BLaER1 (cell line): ENCODE measurements around the gene GRK1.
"Not testable (repeated sequence)": the region's sequence is repeated elsewhere in the genome, so short reads cannot be mapped to it uniquely, and the experiment has no call there.

Experiments used
- H3K27ac ChIP-seq: shearing (Covaris generic); formaldehyde crosslinking; 2 replicates; pipeline ENCODE4 v1.8.1; 2022
- H3K27me3 ChIP-seq: shearing (Covaris generic); formaldehyde crosslinking; 2 replicates; pipeline ENCODE4 v1.8.1; 2022
- H3K36me3 ChIP-seq: shearing (Covaris generic); formaldehyde crosslinking; 2 replicates; pipeline ENCODE4 v1.8.1; 2022
- H3K4me1 ChIP-seq: shearing (Covaris generic); formaldehyde crosslinking; 2 replicates; pipeline ENCODE4 v1.8.1; 2022
- H3K4me2 ChIP-seq: shearing (Covaris generic); formaldehyde crosslinking; 2 replicates; pipeline ENCODE4 v1.8.1; 2022
- H3K4me3 ChIP-seq: shearing (Covaris generic); formaldehyde crosslinking; 2 replicates; pipeline ENCODE4 v1.8.1; 2022
- H3K9ac ChIP-seq: shearing (Covaris generic); formaldehyde crosslinking; 2 replicates; pipeline ENCODE4 v1.8.1; 2022
- H3K9me3 ChIP-seq: shearing (Covaris generic); formaldehyde crosslinking; 2 replicates; pipeline ENCODE4 v1.8.1; 2022
- H4K20me1 ChIP-seq: shearing (Covaris generic); formaldehyde crosslinking; 2 replicates; pipeline ENCODE4 v1.8.1; 2022
- Cebpa-rat ChIP-seq: shearing (Covaris generic); IDR thresholded peaks from 2 replicates; pipeline ENCODE4 v1.8.1; 2022

GRK1 gene

DNA sequence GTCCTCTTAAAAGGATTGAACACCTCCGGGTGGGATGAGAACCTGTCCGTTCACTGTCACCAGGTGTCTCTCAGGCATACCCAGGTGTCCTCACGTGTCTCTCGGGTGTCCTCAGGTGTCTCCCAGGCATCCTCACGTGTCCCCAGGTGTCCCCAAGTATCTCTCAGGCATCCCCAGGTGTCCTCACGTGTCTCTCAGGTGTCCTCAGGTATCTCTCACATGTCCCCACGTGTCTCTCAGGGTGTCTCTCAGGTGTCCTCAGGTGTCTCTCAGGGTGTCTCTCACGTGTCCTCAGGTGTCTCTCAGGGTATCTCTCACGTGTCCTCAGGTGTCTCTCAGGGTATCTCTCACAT, 42.8 kb upstream of the GRK1 start:
- no peak overlapping the region for H3K9ac ChIP-seq
- H3K27ac ChIP-seq: no peak overlapping the region
- no peaks in the 10 kb centered on the region for H3K9me3 ChIP-seq
- H3K4me2 ChIP-seq: no peak overlapping the region
- H3K36me3 ChIP-seq: peaks cover 89% of the 10 kb centered on the region
- H3K4me3 ChIP-seq: no peak overlapping the region
- no peak for TF ChIP-seq Cebpa-rat
- no peaks in the 10 kb centered on the region for H3K4me1 ChIP-seq
- no peaks in the 10 kb centered on the region for H3K27me3 ChIP-seq
- peaks cover 100% of the 10 kb centered on the region for H4K20me1 ChIP-seq

DNA sequence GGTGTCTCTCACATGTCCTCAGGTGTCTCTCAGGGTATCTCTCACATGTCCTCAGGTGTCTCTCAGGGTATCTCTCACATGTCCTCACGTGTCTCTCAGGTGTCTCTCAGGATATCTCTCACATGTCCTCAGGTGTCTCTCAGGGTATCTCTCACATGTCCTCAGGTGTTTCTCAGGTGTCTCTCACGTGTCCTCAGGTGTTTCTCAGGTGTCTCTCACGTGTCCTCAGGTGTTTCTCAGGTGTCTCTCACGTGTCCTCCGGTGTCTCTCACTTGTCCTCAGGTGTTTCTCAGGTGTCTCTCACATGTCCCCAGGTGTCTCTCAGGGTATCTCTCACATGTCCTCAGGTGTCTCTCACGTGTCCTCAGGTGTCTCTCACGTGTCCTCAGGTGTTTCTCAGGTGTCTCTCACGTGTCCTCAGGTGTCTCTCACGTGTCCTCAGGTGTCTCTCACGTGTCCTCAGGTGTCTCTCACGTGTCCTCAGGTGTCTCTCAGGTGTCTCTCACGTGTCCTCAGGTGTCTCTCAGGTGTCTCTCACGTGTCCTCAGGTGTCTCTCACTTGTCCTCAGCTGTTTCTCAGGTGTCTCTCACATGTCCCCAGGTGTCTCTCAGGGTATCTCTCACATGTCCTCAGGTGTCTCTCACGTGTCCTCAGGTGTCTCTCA, 42.2 kb upstream of the GRK1 start:
- Histone ChIP-seq H4K20me1 (peaks cover 100% of the 10 kb centered on the region), H3K36me3 (peaks cover 90% of the 10 kb centered on the region)
- not testable (repeated sequence) for H3K4me1 ChIP-seq, H3K9me3 ChIP-seq, H3K27ac ChIP-seq, H3K9ac ChIP-seq, H3K4me2 ChIP-seq, H3K4me3 ChIP-seq, H3K27me3 ChIP-seq

DNA sequence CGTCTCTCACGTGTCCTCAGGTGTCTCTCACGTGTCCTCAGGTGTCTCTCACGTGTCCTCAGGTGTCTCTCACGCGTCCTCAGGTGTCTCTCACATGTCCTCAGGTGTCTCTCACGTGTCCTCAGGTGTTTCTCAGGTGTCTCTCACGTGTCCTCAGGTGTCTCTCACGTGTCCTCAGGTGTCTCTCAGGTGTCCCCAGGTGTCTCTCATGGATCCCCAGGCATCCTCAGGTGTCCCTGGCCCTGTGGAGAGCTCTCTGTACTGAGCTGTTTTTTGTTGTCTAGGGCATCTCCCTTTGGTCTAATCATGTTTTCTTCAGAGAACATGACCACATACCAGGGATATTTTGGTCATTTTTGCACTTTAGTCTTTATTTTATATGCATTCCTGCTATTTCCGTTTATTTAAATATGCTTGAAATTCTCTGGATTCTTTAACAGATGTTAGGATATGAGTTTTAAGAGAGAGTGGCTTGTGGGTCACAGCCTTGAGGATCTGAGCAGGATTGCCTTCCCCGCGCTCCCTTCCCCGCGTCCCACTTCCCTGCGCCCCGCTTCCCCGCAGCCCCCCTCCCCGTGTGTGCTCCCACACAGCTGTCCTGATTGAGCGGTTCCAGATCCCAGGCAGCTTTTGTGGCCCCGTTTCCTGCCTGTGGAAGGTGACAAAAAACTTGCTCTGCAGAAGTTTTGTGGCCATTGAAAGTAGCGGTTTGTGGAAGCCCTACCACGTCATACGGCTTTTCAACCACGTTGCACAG, 40.9 kb upstream of the GRK1 start:
- H3K27me3 ChIP-seq: no peaks in the 10 kb centered on the region
- peaks cover 93% of the 10 kb centered on the region for H3K36me3 ChIP-seq
- H3K9me3 ChIP-seq: no peaks in the 10 kb centered on the region
- no peak overlapping the region for H3K4me3 ChIP-seq
- H3K9ac ChIP-seq: no peak overlapping the region
- H4K20me1 ChIP-seq: peaks cover 100% of the 10 kb centered on the region
- TF ChIP-seq Cebpa-rat: no peak
- no peaks in the 10 kb centered on the region for H3K4me1 ChIP-seq
- H3K4me2 ChIP-seq: no peak overlapping the region
- no peak overlapping the region for H3K27ac ChIP-seq

DNA sequence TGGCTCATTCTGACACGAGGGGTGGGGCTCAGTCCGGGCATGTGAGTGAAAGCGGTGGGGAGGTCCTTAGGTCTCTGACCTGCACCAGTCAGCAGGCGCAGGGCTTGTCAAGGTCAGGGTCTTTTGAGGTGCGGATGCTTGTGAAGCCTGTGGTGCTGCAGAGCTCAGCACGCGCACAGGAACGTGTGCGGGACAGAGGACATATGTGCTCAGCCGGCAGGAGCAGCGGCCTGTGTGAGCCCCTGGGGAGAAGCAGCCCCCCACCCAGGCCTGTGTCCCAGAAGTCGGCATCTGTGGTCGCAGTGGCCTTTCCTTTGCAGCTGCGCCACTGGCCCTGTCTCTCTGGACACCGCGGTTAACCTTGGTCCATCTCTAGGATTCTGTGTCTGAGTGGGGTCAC, 39.9 kb upstream of the GRK1 start:
- Histone ChIP-seq H3K9me3 (no peaks in the 10 kb centered on the region), H3K4me3 (no peak overlapping the region), H3K27ac (no peak overlapping the region), H3K4me1 (no peaks in the 10 kb centered on the region), H3K4me2 (no peak overlapping the region), H3K36me3 (peaks cover 95% of the 10 kb centered on the region), H3K9ac (no peak overlapping the region), H3K27me3 (no peaks in the 10 kb centered on the region), H4K20me1 (peaks cover 100% of the 10 kb centered on the region)
- no peak for TF ChIP-seq Cebpa-rat

DNA sequence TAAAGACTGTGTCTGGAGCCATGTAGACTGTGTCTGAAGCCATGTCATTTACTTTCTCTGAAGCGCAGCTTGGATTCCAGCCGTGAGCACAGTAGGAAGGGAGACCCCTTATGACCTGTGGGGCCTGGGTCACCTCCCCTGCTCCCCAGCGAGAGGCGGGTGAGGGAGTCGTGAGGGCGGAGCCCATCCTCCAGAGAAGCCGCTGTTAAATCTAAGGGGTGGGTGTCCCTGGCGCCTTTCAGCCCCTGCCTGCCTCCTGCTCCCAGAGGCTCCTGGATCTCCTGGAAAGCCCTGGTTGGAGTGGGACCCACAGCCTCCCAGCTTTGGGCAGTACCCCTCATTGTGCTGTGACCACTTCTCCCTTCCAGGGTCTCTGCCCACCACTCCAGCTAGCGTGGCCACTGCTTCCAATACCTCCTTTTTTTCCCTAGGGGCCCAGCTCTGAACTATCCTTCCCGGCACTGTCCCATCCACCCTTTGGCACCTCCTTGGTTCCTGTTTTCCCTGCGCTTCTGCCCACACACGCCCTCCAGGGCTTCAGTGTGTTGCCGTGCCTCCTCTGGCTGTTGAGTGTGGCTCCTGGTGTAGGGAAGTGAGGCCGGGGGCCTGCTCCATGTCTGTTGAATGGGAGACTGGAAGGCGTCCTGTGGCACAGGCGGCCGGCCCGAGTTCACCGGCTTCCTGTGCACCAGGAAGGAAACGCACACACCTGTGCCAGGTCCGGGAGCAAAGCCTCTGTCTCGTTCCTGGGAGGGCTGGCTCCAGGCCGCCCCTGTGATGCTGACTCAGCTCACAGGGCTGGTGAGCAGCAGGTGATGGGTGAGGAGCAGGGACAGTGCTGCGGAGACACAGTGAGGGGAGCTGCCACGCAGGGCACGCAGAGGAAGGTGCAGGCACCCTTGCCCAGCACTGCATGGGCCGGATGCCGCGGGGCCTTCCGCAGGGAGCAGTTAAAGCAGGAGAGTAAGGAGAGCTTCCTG, 38.4 kb upstream of the GRK1 start:
- no peak overlapping the region for H3K4me3 ChIP-seq
- H3K9me3 ChIP-seq: no peaks in the 10 kb centered on the region
- H3K36me3 ChIP-seq: peaks cover 95% of the 10 kb centered on the region
- no peak overlapping the region for H3K9ac ChIP-seq
- H3K4me2 ChIP-seq: no peak overlapping the region
- H3K4me1 ChIP-seq: no peaks in the 10 kb centered on the region
- no peaks in the 10 kb centered on the region for H3K27me3 ChIP-seq
- H3K27ac ChIP-seq: no peak overlapping the region
- H4K20me1 ChIP-seq: peaks cover 100% of the 10 kb centered on the region
- no peak for TF ChIP-seq Cebpa-rat

DNA sequence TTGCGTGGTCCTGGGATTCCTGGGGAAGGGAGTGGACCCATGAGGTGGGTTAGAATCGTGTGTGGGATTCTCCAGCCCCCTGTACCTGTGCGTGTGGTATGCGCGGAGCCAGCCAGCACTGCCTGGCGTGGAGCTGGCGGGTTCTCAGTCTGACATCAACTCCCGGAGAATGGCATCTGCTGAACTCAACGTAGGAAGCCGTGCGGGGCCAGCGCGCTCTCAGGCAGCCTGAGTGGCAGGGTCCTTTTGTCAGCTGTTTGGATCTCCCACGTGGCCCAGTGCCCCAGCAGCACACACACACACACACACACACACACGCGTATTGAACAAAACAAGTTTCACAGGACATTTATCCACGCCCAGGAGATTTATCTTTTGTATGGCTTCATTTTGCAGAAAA, 37.2 kb upstream of the GRK1 start:
- no peak overlapping the region for H3K27ac ChIP-seq
- no peak overlapping the region for H3K4me2 ChIP-seq
- H3K9me3 ChIP-seq: no peaks in the 10 kb centered on the region
- no peak overlapping the region for H3K4me3 ChIP-seq
- no peaks in the 10 kb centered on the region for H3K4me1 ChIP-seq
- H4K20me1 ChIP-seq: peaks cover 97% of the 10 kb centered on the region
- H3K36me3 ChIP-seq: peaks cover 96% of the 10 kb centered on the region
- no peak overlapping the region for H3K9ac ChIP-seq
- TF ChIP-seq Cebpa-rat: no peak
- H3K27me3 ChIP-seq: no peaks in the 10 kb centered on the region

DNA sequence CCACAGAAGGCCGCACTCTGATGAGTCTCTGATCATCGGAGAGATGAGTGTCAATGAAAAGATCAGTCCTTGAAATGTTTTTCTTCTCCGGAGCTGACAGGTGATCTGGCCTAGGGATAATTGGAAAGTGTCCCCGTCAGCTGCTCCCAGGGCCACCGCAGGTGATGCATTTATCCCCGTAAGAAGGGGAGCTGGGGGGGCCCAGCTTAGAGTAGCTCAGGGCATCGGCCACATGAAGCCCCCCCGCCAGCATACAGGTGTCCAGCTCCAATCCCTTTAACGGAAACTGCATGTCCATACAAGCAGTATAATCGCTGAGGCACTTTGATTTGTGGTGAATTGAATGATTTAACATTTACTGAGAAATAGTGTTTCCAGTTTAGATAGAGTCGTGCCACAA, 36.7 kb upstream of the GRK1 start:
- Histone ChIP-seq H3K36me3 (peaks cover 97% of the 10 kb centered on the region), H3K4me3 (no peak overlapping the region), H3K4me2 (no peak overlapping the region), H3K4me1 (no peaks in the 10 kb centered on the region), H3K9ac (no peak overlapping the region), H3K27ac (no peak overlapping the region), H3K27me3 (no peaks in the 10 kb centered on the region), H3K9me3 (no peaks in the 10 kb centered on the region), H4K20me1 (peaks cover 97% of the 10 kb centered on the region)
- TF ChIP-seq Cebpa-rat: no peak

DNA sequence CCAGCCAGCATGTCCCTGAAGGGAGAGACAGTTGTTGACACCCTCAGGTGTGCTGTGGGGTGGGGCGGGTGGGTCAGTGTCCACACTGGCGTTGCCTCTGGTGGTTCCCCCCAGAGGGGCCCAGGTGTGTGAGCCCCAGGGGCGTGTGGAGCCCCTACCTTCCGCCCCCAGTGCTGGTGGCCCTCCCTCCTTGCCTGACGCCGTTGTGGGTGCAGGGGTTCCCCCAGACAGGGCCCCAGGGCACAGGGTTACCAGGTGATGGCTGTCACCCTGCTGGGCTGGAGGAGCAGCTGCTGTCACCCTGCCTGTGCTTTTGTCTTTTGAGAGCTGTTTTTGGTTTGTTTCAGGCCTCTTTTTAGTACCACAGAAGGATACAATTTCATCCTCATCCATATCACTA, 36.2 kb upstream of the GRK1 start:
- TF ChIP-seq Cebpa-rat: no peak
- H3K27ac ChIP-seq: no peak overlapping the region
- no peak overlapping the region for H3K4me3 ChIP-seq
- H4K20me1 ChIP-seq: peaks cover 97% of the 10 kb centered on the region
- no peaks in the 10 kb centered on the region for H3K9me3 ChIP-seq
- H3K36me3 ChIP-seq: peaks cover 97% of the 10 kb centered on the region
- H3K4me1 ChIP-seq: no peaks in the 10 kb centered on the region
- H3K4me2 ChIP-seq: no peak overlapping the region
- H3K27me3 ChIP-seq: no peaks in the 10 kb centered on the region
- no peak overlapping the region for H3K9ac ChIP-seq

DNA sequence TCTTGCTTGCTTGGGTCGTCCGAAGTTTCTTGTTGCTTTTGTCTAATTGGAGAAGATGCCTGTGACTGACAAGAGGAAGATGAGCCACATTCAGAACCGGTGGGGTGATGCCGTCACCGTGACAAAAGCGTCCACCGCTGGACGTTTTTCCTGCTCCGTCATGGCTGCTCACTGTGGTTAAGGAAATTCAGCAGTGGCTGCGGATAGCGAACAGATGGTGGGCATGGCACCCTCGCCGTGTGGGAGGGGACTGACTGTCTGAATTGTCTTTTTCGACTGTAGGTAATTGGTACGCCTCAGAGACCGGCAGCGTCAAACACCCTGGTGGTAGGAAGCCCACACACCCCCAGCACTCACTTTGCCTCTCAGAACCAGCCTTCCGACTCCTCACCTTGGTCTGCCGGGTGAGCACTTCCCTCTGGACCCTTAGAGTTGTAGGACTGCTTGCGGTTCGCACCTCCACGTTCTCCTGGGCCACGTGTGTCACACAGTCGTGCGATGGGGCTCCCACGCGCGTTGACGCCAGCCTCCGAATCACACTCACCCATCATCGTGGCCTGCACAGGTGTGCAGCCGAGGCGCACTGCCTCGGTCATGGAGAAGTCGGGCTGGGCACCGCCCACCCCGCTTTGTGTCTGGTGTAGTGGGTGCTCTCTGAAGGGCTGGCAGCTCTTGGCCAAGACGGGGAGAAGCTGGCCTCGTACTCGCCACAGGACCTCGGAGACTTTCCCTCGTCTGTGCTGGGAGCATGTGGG, 35.5 kb upstream of the GRK1 start:
- H3K27me3 ChIP-seq: no peaks in the 10 kb centered on the region
- peaks cover 99% of the 10 kb centered on the region for H3K36me3 ChIP-seq
- peaks cover 97% of the 10 kb centered on the region for H4K20me1 ChIP-seq
- H3K4me3 ChIP-seq: no peak overlapping the region
- H3K9ac ChIP-seq: no peak overlapping the region
- no peak for TF ChIP-seq Cebpa-rat
- no peaks in the 10 kb centered on the region for H3K4me1 ChIP-seq
- no peak overlapping the region for H3K27ac ChIP-seq
- H3K9me3 ChIP-seq: no peaks in the 10 kb centered on the region
- H3K4me2 ChIP-seq: no peak overlapping the region
